Measurements from ENCODE around the gene STARD8.

GRCh38 chrX:68690936-68691501 lies 43.6 kb downstream of the STARD8 start:
- TF ChIP-seq POLR2A (IDR thresholded peaks at IDR 0.05; ENCODE audit: low read length) (no peak), GATA1 (IDR thresholded peaks at IDR 0.05; ENCODE audit: low read depth, low read length) (no peak)

Measured in erythroblast (primary cell).